ENCODE data around the gene RAPSN. TPM values are rescaled to one million over a fixed set of nuclear protein-coding genes. Genes with fewer than 3 reads are reported as not detected.

Gene RAPSN
- polyA plus RNA-seq, 1 donor from 2014 or later: not detected

- peak overlapping the region; percentile 85 for H3K27ac ChIP-seq (ENCODE audit: low read length)
- no peaks in the 10 kb centered on the region for H3K36me3 ChIP-seq (ENCODE audit: insufficient read depth, low read length)
- TF ChIP-seq TAF1 (IDR thresholded peaks at IDR 0.05; ENCODE audit: low read depth) (no peak), SMC3 (conservative IDR thresholded peaks at IDR 0.05; ENCODE audit: poor library complexity) (no peak), EZH2 (IDR thresholded peaks at IDR 0.05; ENCODE audit: borderline replicate concordance, insufficient read depth, low read length, poor library complexity, severe bottlenecking) (no peak), RAD21 (conservative IDR thresholded peaks at IDR 0.05) (no peak)
- peak overlapping the region; percentile 82 for H3K4me3 ChIP-seq (ENCODE audit: low read length)
- H4K20me1 ChIP-seq (ENCODE audit: insufficient read depth): no peaks in the 10 kb centered on the region
- H3K79me2 ChIP-seq (replicated peaks; ENCODE audit: insufficient read depth, low read length): peaks cover 12% of the 10 kb centered on the region
- no peaks in the 10 kb centered on the region for H3K9me2 ChIP-seq (ENCODE audit: insufficient read depth, low read length)
- peak overlapping the region; percentile 92 for H3K4me2 ChIP-seq (ENCODE audit: low read length)
- H2AFZ ChIP-seq (ENCODE audit: low read depth, low read length): peak overlapping the region; percentile 100
- H3K27me3 ChIP-seq (ENCODE audit: insufficient read depth, low read depth, low read length): no peaks in the 10 kb centered on the region
- peak overlapping the region; percentile 91 for H3K9ac ChIP-seq (ENCODE audit: low read length)
- no peaks in the 10 kb centered on the region for H3F3A ChIP-seq (ENCODE audit: insufficient read depth, low read length, poor library complexity, severe bottlenecking)
- no peaks in the 10 kb centered on the region for H3K9me3 ChIP-seq (ENCODE audit: low read length)
Measured at GRCh38 chr11:47425611-47426010, 23.3 kb downstream of the RAPSN start.

GRCh38 chr11:47418454-47419259 lies 30.3 kb downstream of the RAPSN start:
- Histone ChIP-seq H3F3A (ENCODE audit: insufficient read depth, low read length, poor library complexity, severe bottlenecking) (no peaks in the 10 kb centered on the region), H3K36me3 (ENCODE audit: insufficient read depth, low read length) (no peaks in the 10 kb centered on the region), H3K4me3 (ENCODE audit: low read length) (no peak overlapping the region), H3K27me3 (ENCODE audit: insufficient read depth, low read depth, low read length) (no peaks in the 10 kb centered on the region), H3K4me2 (ENCODE audit: low read length) (no peak overlapping the region), H3K79me2 (replicated peaks; ENCODE audit: insufficient read depth, low read length) (no peaks in the 10 kb centered on the region), H3K9me3 (ENCODE audit: low read length) (no peaks in the 10 kb centered on the region), H3K9ac (ENCODE audit: low read length) (no peak overlapping the region), H3K27ac (ENCODE audit: low read length) (no peak overlapping the region), H3K9me2 (ENCODE audit: insufficient read depth, low read length) (no peaks in the 10 kb centered on the region), H2AFZ (ENCODE audit: low read depth, low read length) (no peak overlapping the region), H4K20me1 (ENCODE audit: insufficient read depth) (no peaks in the 10 kb centered on the region)
- TF ChIP-seq POLR2AphosphoS5 (IDR thresholded peaks at IDR 0.05): no peak

GRCh38 chr11:47417712-47418111 lies 31.2 kb downstream of the RAPSN start:
- Histone ChIP-seq H3K36me3 (ENCODE audit: insufficient read depth, low read length) (no peaks in the 10 kb centered on the region), H2AFZ (ENCODE audit: low read depth, low read length) (no peak overlapping the region), H3K79me2 (replicated peaks; ENCODE audit: insufficient read depth, low read length) (no peaks in the 10 kb centered on the region), H3K27me3 (ENCODE audit: insufficient read depth, low read depth, low read length) (no peaks in the 10 kb centered on the region), H3K4me2 (ENCODE audit: low read length) (no peak overlapping the region), H3K9me2 (ENCODE audit: insufficient read depth, low read length) (no peaks in the 10 kb centered on the region), H3K9ac (ENCODE audit: low read length) (no peak overlapping the region), H3K27ac (ENCODE audit: low read length) (no peak overlapping the region), H3F3A (ENCODE audit: insufficient read depth, low read length, poor library complexity, severe bottlenecking) (no peaks in the 10 kb centered on the region), H3K4me3 (ENCODE audit: low read length) (no peak overlapping the region), H3K9me3 (ENCODE audit: low read length) (no peaks in the 10 kb centered on the region), H4K20me1 (ENCODE audit: insufficient read depth) (no peaks in the 10 kb centered on the region)
- TF ChIP-seq TAF1 (IDR thresholded peaks at IDR 0.05; ENCODE audit: low read depth): no peak
- no peak for TF ChIP-seq REST (IDR thresholded peaks at IDR 0.05; ENCODE audit: borderline replicate concordance)
- TF ChIP-seq EZH2 (IDR thresholded peaks at IDR 0.05; ENCODE audit: borderline replicate concordance, insufficient read depth, low read length, poor library complexity, severe bottlenecking): no peak
- no peak for TF ChIP-seq SMC3 (conservative IDR thresholded peaks at IDR 0.05; ENCODE audit: poor library complexity)
- no peak for TF ChIP-seq EP300 (conservative IDR thresholded peaks at IDR 0.05; ENCODE audit: poor library complexity, severe bottlenecking)
- TF ChIP-seq RAD21 (conservative IDR thresholded peaks at IDR 0.05): no peak
- no peak for TF ChIP-seq MXI1 (conservative IDR thresholded peaks at IDR 0.05; ENCODE audit: poor library complexity, severe bottlenecking)
- TF ChIP-seq CTCF (IDR thresholded peaks at IDR 0.05; ENCODE audit: poor library complexity, severe bottlenecking): no peak
- no peak for TF ChIP-seq POLR2AphosphoS5 (IDR thresholded peaks at IDR 0.05)

Measured in neural cell (in vitro differentiated cells).